Lung (tissue), 12 donors: ENCODE measurements around the gene XRCC1. TPM values are rescaled to one million over a fixed set of nuclear protein-coding genes. Genes with fewer than 3 reads are reported as not detected.

Source experiments
- ATAC-seq: fragments of 200-7000 bp; cut with Tn5 transposase; one replicate; pipeline ENCODE4 v1.9.1; 2020; ENCODE audit warnings: moderate number of reproducible peaks; ENCODE audit not compliant: insufficient read depth, low FRiP score
- DNase-seq, 3 donors: peaks; one replicate each; pipeline ENCODE4 v3.0.0-alpha.2; 2013 to 2017
- H3K27ac ChIP-seq, 2 donors: one replicate each; pipeline ENCODE4 v1.5.1; 2013; ENCODE audit warnings: mild to moderate bottlenecking in 2 of 2, moderate library complexity in 2 of 2, control low read depth in 1 of 2, inconsistent platforms in 1 of 2, low read depth in 1 of 2, low read length in 1 of 2
- H3K27me3 ChIP-seq, 3 donors: one replicate each; pipeline ENCODE4 v1.5.1; 2013; ENCODE audit warnings: low read length in 2 of 3; ENCODE audit not compliant: control insufficient read depth in 3 of 3, insufficient read depth in 3 of 3
- H3K36me3 ChIP-seq, 4 donors: one replicate each; pipeline ENCODE4 v1.5.1; 2013; ENCODE audit warnings: low read length in 4 of 4, mild to moderate bottlenecking in 1 of 4, moderate library complexity in 1 of 4; ENCODE audit not compliant: control insufficient read depth in 4 of 4, insufficient read depth in 4 of 4
- H3K4me1 ChIP-seq, 5 donors: one replicate each; pipeline ENCODE4 v1.5.1; 2013; ENCODE audit warnings: low read length in 5 of 5, mild to moderate bottlenecking in 2 of 5, moderate library complexity in 1 of 5; ENCODE audit not compliant: control insufficient read depth in 5 of 5, insufficient read depth in 5 of 5
- H3K4me3 ChIP-seq: one replicate; pipeline ENCODE4 v1.5.1; 2013; ENCODE audit warnings: mild to moderate bottlenecking, control low read depth, moderate library complexity
- H3K9ac ChIP-seq, 2 donors: one replicate each; pipeline ENCODE4 v1.5.1; 2013; ENCODE audit warnings: low read length in 2 of 2, control low read depth in 1 of 2; ENCODE audit not compliant: insufficient read depth in 1 of 2
- H3K9me3 ChIP-seq, 4 donors: one replicate each; pipeline ENCODE4 v1.5.1; 2013; ENCODE audit warnings: low read length in 3 of 4, mild to moderate bottlenecking in 1 of 4, moderate library complexity in 1 of 4; ENCODE audit not compliant: control insufficient read depth in 4 of 4, insufficient read depth in 3 of 4
- WGBS, 2 donors: extraction: QIAGEN DNeasy Blood & Tissue Kit; methylation state at CpG; one replicate each; pipeline ENCODE4 v1.1.7; 2013; 5-methylcytosine and 5-hydroxymethylcytosine counted together
- polyA plus RNA-seq, 2 donors: library from polyadenylated mRNA; stranded (reverse); fragments of 200-250 nt; gene quantifications; one replicate each; pipeline ENCODE4 v1.2.1, GENCODE V29; 2013
- total RNA-seq, 2 donors: library from RNA; depleted of rRNA in 1 of 2; stranded (reverse); fragments of >200 nt in 1 of 2; gene quantifications; one replicate each; pipeline ENCODE4 v1.2.1, GENCODE V29; 2014 to 2021
- TF ChIP-seq, protein P1 (sequence below): IDR thresholded peaks from 2 replicates; pipeline ENCODE4 v1.5.1; 2012; ENCODE audit warnings: mild to moderate bottlenecking; ENCODE audit errors: control extremely low read depth, extremely low read depth
- donor health status: control.
- donor health status: control.
- donor health status: Bipolar disorder and iron deficiency.
- donor health status: healthy.
- donor health status: DM: yes; HTN: yes; CAD: no.

Gene XRCC1
- total and polyA plus RNA-seq, 4 donors, result 15.4 to 32.2 (median 24.5) TPM

- TF ChIP-seq, protein P1, sequence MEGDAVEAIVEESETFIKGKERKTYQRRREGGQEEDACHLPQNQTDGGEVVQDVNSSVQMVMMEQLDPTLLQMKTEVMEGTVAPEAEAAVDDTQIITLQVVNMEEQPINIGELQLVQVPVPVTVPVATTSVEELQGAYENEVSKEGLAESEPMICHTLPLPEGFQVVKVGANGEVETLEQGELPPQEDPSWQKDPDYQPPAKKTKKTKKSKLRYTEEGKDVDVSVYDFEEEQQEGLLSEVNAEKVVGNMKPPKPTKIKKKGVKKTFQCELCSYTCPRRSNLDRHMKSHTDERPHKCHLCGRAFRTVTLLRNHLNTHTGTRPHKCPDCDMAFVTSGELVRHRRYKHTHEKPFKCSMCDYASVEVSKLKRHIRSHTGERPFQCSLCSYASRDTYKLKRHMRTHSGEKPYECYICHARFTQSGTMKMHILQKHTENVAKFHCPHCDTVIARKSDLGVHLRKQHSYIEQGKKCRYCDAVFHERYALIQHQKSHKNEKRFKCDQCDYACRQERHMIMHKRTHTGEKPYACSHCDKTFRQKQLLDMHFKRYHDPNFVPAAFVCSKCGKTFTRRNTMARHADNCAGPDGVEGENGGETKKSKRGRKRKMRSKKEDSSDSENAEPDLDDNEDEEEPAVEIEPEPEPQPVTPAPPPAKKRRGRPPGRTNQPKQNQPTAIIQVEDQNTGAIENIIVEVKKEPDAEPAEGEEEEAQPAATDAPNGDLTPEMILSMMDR, result no peak
- WGBS, 2 donors, result 91 to 93% methylated on average over 12 of the region's 12 CpGs
- Histone ChIP-seq H3K9me3 (no peaks in the 10 kb centered on the region), H3K9ac (no peak overlapping the region), H3K27me3 (no peaks in the 10 kb centered on the region), H3K36me3 (peaks cover 0 to 28% (median 11%) of the 10 kb centered on the region in 4 donors), H3K4me1 (peaks cover 0 to 13% (median 0%) of the 10 kb centered on the region in 5 donors), H3K27ac (no peak overlapping the region), H3K4me3 (no peak overlapping the region)
- DNase-seq (no peak), ATAC-seq (no peak)
Measured at GRCh38 chr19:43561139-43561970, 14.0 kb downstream of the XRCC1 start.

DNA sequence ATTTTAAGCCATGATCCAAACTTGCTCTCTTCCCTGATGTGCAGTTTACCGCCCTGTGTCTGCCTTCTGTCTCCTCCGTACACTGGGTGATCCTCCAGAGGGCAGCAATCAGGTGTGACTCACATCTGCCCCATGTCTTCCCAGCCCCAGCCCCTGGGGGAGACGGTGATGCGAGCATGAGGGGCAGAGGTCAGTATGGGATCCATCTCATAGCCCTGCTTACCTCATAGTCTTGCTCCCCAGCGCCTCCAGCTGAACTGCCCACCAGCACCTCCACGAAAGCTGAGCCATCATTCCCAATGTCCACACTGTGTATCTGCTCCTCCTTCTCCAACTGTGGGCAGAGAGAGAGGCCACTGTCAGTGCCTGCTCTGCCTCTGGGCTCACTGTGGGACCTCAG is 14.6 kb downstream of the XRCC1 start:
- no peak overlapping the region for H3K4me3 ChIP-seq
- 89 to 90% methylated on average over 6 of the region's 6 CpGs for WGBS, 2 donors
- ATAC-seq (no peak), DNase-seq (no peak)
- H3K27me3 ChIP-seq, result no peaks in the 10 kb centered on the region
- no peak overlapping the region for H3K27ac ChIP-seq
- no peak overlapping the region for H3K9ac ChIP-seq
- peaks cover 0 to 13% (median 0%) of the 10 kb centered on the region in 5 donors for H3K4me1 ChIP-seq
- TF ChIP-seq, protein P1, result no peak
- H3K9me3 ChIP-seq, result no peaks in the 10 kb centered on the region
- H3K36me3 ChIP-seq, result peaks cover 0 to 28% (median 13%) of the 10 kb centered on the region in 4 donors

GRCh38 chr19:43555185-43555770 is 20.0 kb downstream of the XRCC1 start:
- peaks cover 10 to 35% (median 33%) of the 10 kb centered on the region in 4 donors for H3K36me3 ChIP-seq
- TF ChIP-seq, protein P1, result peak; percentile 49
- H3K9me3 ChIP-seq, result peaks cover 0 to 1% (median 0%) of the 10 kb centered on the region in 4 donors
- WGBS, 2 donors, result 36 to 38% methylated on average over 8 of the region's 8 CpGs
- no peak overlapping the region for H3K9ac ChIP-seq
- no peak overlapping the region for H3K27ac ChIP-seq
- no peaks in the 10 kb centered on the region for H3K4me1 ChIP-seq
- no peaks in the 10 kb centered on the region for H3K27me3 ChIP-seq
- no peak overlapping the region for H3K4me3 ChIP-seq
- ATAC-seq, result no peak
- DNase-seq, result peak; percentile 71 to 74 (median 74)
